ENCODE data around the gene PPARA.
A peak's percentile ranks its signal among the peaks of the same experiment; 100 is the strongest.

DNA sequence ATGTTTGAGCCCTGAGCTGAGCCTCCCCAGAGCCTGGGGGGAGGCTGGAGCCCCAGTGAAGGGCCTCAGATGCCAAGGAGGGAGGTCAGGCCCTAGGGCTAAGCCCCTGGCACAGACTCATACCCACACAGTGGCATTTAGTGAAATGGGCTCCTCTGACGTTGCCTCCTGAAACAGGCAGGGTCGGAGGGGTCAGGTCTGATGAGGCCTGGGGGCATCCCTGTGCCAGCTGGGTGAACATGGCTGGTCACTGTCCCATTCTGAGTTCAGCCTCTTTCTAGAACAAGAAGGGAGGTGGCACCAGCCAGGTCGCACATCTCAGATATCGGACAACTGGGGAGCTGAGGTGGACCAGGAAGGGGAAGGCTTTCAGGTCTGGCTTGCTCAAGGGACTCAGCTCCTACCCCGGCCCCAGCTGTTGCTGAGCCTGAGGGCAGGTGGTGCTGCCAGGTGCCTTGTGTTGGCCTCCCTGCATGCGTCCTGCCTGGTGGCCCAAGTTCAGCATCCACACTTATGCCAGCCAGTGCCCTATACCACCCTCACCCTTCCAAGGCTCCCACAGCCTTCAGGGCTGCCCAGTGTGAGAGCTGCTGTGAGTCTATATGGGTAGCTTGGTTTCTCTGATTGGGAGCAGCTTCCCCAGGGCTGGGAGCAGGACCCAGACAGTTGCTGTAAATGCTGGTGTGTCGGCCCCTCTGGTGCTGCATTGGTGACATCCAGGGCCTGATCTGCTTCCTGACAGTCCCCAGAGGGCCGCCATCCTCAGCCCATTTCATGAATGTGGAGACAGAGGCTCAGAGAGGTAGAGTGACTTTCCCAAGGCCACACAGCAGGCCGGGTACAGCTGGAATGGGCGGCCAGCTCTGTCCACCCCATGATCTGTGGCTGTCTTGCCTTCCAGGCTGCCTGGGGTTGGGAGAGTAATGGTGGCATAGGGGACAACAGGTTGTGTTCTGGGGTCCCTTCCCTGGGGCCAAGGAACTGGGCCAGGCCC is 32.8 kb upstream of the PPARA start:
- TF ChIP-seq, protein P1, sequence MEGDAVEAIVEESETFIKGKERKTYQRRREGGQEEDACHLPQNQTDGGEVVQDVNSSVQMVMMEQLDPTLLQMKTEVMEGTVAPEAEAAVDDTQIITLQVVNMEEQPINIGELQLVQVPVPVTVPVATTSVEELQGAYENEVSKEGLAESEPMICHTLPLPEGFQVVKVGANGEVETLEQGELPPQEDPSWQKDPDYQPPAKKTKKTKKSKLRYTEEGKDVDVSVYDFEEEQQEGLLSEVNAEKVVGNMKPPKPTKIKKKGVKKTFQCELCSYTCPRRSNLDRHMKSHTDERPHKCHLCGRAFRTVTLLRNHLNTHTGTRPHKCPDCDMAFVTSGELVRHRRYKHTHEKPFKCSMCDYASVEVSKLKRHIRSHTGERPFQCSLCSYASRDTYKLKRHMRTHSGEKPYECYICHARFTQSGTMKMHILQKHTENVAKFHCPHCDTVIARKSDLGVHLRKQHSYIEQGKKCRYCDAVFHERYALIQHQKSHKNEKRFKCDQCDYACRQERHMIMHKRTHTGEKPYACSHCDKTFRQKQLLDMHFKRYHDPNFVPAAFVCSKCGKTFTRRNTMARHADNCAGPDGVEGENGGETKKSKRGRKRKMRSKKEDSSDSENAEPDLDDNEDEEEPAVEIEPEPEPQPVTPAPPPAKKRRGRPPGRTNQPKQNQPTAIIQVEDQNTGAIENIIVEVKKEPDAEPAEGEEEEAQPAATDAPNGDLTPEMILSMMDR (IDR thresholded peaks at IDR 0.05): no peak
- TF ChIP-seq POLR2AphosphoS5 (IDR thresholded peaks at IDR 0.05; ENCODE audit: low read depth, low read length): peak; percentile 51
- TF ChIP-seq, protein P2, sequence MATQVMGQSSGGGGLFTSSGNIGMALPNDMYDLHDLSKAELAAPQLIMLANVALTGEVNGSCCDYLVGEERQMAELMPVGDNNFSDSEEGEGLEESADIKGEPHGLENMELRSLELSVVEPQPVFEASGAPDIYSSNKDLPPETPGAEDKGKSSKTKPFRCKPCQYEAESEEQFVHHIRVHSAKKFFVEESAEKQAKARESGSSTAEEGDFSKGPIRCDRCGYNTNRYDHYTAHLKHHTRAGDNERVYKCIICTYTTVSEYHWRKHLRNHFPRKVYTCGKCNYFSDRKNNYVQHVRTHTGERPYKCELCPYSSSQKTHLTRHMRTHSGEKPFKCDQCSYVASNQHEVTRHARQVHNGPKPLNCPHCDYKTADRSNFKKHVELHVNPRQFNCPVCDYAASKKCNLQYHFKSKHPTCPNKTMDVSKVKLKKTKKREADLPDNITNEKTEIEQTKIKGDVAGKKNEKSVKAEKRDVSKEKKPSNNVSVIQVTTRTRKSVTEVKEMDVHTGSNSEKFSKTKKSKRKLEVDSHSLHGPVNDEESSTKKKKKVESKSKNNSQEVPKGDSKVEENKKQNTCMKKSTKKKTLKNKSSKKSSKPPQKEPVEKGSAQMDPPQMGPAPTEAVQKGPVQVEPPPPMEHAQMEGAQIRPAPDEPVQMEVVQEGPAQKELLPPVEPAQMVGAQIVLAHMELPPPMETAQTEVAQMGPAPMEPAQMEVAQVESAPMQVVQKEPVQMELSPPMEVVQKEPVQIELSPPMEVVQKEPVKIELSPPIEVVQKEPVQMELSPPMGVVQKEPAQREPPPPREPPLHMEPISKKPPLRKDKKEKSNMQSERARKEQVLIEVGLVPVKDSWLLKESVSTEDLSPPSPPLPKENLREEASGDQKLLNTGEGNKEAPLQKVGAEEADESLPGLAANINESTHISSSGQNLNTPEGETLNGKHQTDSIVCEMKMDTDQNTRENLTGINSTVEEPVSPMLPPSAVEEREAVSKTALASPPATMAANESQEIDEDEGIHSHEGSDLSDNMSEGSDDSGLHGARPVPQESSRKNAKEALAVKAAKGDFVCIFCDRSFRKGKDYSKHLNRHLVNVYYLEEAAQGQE (IDR thresholded peaks at IDR 0.05; ENCODE audit: insufficient read depth in 1 of 2, low read depth in 2 of 2, low read length in 1 of 2): no peak

All from Panc1 (cell line).